Stimulated activated CD4-positive, alpha-beta T cell treated with anti-CD3 and anti-CD28 coated beads, Interleukin-15, amount 100 ng/mL, for 48 hours (primary cell): ENCODE data around the gene SNPH.

Experiments
- DNase-seq, 2 donors: peaks; one replicate each; pipeline ENCODE4 v3.0.0-alpha.2; 2020; ENCODE audit warnings: low read depth in 2 of 2

The SNPH gene

GRCh38 chr20:1324598-1325172 lies 58.6 kb downstream of the SNPH start:
- no peak for DNase-seq

GRCh38 chr20:1325173-1326030 lies 59.3 kb downstream of the SNPH start:
- DNase-seq = peak; percentile 98 to 99

GRCh38 chr20:1326031-1326930 lies 60.2 kb downstream of the SNPH start:
- DNase-seq = no peak

DNA sequence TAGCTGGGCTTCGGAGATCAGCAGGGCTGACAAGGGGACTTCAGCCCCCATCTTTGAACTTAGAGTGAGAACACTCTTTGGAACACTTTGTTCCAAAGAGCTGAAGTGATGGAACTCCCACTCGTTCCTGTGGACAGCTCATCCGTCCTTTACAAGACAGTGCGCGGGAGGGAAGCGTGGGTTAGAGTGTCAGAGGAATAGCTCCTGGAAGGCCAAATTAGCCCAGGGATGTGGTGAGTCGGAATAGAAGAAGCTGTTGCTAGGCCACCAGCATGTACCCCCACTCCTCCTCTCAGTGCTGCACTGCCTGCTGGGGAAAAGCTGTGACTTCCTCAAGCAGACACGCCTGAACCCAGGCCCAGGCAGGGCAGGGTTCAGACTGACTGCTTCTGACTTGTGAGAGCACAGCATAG lies 61.2 kb downstream of the SNPH start:
- DNase-seq = no peak

DNA sequence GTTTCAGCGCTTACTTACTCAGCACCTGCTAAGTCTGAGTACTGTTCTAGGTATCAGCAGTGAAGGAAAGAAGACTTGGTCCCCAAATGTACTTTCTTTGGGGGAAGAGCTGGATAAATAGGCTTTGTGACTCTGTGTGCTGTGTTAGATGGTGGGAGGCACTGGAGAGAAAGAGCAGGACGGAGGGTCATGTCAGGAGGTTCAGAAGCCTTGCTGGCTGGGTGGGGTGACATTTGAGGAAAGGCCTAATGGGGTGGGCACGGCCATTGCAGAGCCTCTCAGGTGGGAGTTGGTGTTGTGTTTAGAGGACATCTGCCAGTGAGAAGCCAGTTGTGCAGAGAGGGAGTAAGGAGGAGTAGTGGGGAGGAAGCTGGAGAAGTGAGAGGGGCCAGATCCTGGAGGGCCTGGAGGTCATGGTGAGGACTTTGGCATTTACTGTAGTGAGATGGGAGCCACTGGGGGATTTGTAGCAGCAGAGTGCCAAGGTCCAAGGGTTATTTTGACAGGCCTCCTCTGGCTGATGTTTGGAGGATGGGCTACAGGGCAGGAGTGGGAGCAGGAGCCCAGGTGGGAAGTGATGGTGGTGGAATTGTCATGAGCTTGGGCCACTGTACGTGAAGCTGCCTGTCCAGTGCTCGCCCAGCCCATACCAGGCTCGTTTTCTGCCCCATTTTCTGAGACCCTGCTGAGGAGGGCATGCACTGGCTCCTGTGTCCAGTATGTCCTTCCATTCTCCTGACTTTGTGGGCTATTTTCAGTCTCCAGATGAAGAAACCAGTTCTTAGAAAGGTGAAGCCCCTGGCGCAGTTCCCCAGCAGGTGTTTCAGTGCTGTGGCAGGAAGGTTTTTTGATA lies 62.0 kb downstream of the SNPH start:
- no peak for DNase-seq

GRCh38 chr20:1328680-1329330 lies 62.7 kb downstream of the SNPH start, which contains the start of gene SDCBP2:
Gene SDCBP2 (minus strand): TSS chr20:1329139. CDS start chr20:1320416, 8,723 bp downstream.
- no peak for DNase-seq

GRCh38 chr20:1330075-1330830 lies 64.2 kb downstream of the SNPH start:
- DNase-seq = peak in 1 of 2 donors; percentile 30

DNA sequence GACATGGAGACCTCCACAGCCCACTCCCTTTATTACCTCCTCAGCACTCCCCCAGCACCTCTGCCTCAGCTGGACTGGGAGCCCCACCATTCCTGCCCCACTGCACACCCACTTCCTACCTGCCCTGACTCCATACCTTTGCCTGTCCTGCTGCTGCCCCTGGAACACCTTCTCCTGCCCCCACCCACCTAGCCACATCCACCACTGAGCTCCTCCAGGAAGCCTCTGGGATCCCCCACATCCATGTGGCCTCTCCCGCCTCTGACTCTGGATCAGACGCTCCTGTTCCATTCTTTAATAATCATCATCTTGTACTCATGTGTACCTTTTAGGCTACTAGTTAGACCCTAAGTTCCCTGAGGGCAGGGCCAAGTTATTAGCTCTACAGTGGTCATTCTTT lies 65.0 kb downstream of the SNPH start:
- DNase-seq = no peak

GRCh38 chr20:1331801-1332453 lies 65.8 kb downstream of the SNPH start:
- DNase-seq = no peak

GRCh38 chr20:1332749-1333300 lies 66.7 kb downstream of the SNPH start:
- no peak for DNase-seq

- no peak for DNase-seq
Measured at GRCh38 chr20:1333462-1334369, 67.6 kb downstream of the SNPH start.

DNA sequence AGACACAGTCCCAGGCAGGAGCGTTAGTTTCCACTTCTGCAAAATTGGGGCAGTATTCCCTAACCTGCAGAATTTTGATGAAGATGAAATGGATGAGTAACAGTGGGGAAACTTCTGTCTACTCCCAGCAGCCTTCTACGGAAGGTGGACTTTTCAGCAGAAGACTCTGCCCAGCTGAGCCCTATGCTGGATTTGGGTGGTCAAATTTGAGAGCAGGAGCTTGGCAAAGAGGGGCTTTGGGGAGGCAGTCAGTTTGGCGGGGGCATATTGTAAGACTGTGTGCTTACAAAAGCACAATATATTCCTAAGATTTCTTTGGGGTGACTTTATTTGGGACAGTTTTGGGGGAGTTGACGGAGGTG lies 68.3 kb downstream of the SNPH start:
- no peak for DNase-seq

DNA sequence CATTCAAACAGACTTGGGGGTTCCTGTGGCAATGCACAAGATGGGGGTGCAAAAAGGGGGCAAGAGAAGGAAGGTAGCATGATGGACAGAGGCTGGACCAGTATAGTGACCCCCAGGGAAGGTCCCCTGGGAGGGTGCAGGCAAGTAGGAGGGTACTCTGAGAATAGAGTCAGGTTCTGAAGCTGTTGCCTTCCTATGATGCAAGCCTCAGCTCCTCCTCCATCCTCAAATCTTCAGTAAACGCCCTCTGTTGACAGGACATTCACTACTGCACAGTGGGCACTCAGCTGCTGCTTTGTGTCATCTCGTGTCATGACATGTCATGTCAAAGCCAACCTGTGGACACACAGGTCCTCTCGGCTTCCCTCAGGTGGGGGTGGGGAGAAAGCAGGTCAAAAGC lies 68.7 kb downstream of the SNPH start:
- DNase-seq = no peak

GRCh38 chr20:1335961-1336698 lies 70.0 kb downstream of the SNPH start:
- DNase-seq = no peak

GRCh38 chr20:1336699-1337367 lies 70.7 kb downstream of the SNPH start:
- no peak for DNase-seq

GRCh38 chr20:1337441-1337840 lies 71.3 kb downstream of the SNPH start:
- DNase-seq = no peak

DNA sequence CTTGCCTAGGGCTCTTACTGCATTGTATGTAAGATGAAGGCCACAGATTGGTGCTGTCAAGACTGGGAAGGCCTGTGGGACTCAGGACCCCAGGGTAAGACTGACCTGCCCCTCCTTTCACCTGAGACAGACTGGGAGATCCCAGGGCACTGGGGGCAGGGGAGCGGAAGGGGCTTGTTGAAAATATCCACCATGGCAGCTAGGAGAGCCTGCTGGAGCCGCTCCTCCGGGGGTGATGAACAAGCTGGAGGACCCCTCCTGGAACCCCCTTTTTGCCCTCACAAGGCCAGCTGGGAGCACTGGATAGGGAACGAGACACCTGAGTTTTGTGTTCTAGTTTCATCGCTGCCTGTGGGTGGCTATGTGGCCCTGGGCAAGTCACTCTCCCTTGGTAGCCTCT lies 72.0 kb downstream of the SNPH start:
- no peak for DNase-seq
